GM12878 (cell line): Measurements from ENCODE around the gene CXCL13. TPM values are rescaled to one million over a fixed set of nuclear protein-coding genes. Genes with fewer than 3 reads are reported as not detected.
A peak's percentile ranks its signal among the peaks of the same experiment; 100 is the strongest.

ENCODE experiments used
- ATAC-seq: fragments of 200-7000 bp; cut with Tn5 transposase; 3 replicates; pipeline ENCODE4 v1.9.1; 2020; ENCODE audit warnings: mild to moderate bottlenecking, moderate library complexity
- Bru-seq: library from RNA; stranded (reverse); fragments of 400-500 nt; gene quantifications from one replicate; lab custom pipeline; 2021; lab: Mats Ljungman, UMichigan
- BruChase-seq, 2 experiments: library from RNA; stranded (reverse); fragments of 400-500 nt; gene quantifications; one replicate each; lab custom pipeline; 2021; lab: Mats Ljungman, UMichigan
- BruUV-seq: library from RNA; stranded (reverse); fragments of 400-500 nt; replicated peaks from 2 replicates; lab custom pipeline; 2021; lab: Mats Ljungman, UMichigan
- CTCF ChIA-PET: fragments of 300-600 bp; sonication (Branson Sonifier 250); formaldehyde crosslinking; extraction: SDS; loops from one replicate; lab custom pipeline; 2021; ENCODE audit warnings: inconsistent platforms; lab: Yijun Ruan, JAX
- POLR2A ChIA-PET: fragments of 350-600 bp; formaldehyde crosslinking; extraction: SDS; loops from one replicate; lab custom pipeline; 2021; ENCODE audit warnings: inconsistent platforms; lab: Charles Lee
- RAD21 ChIA-PET: fragments of 300-600 bp; sonication (Branson Sonifier 250); formaldehyde crosslinking; loops from one replicate; lab custom pipeline; 2023; ENCODE audit warnings: antibody characterized with exemption; ENCODE audit not compliant: unreplicated experiment; lab: Charles Lee
- SMC1A ChIA-PET: fragments of 300-600 bp; sonication (Branson Sonifier 250); formaldehyde crosslinking; loops from one replicate; lab custom pipeline; 2023; ENCODE audit not compliant: unreplicated experiment, uncharacterized antibody; lab: Charles Lee
- DNase-seq: peaks from one replicate; pipeline ENCODE4 v3.0.0-alpha.2; 2011; ENCODE audit warnings: low read depth, low spot score
- FAIRE-seq: peaks from 3 replicates; lab custom pipeline; 2011; peaks lifted over from hg19 to GRCh38; lab: Jason Lieb, UNC
- H2AFZ ChIP-seq: 2 replicates; pipeline ENCODE4 v1.6.0; 2011; ENCODE audit warnings: low read depth, low read length, control low read depth; ENCODE audit not compliant: control insufficient read depth
- H3K27ac ChIP-seq: 2 replicates; pipeline ENCODE4 v1.5.1; 2011; ENCODE audit warnings: control low read depth; ENCODE audit not compliant: control insufficient read depth, insufficient read depth
- H3K27me3 ChIP-seq, 2 experiments: replicated peaks in 1 of 2; 2 replicates each; pipeline versions ENCODE4 v1.6.0 to v1.6.1; 2011; ENCODE audit warnings: low read length in 1 of 2; ENCODE audit not compliant: control insufficient read depth in 2 of 2, insufficient read depth in 2 of 2
- H3K36me3 ChIP-seq, 2 experiments: 2 replicates each; pipeline ENCODE4 v1.5.1; 2011; ENCODE audit warnings: low read length in 1 of 2; ENCODE audit not compliant: control insufficient read depth in 2 of 2, insufficient read depth in 2 of 2
- H3K4me1 ChIP-seq: 2 replicates; pipeline ENCODE4 v1.6.1; 2011; ENCODE audit warnings: mild to moderate bottlenecking, low read length, moderate library complexity, mixed read lengths; ENCODE audit not compliant: control insufficient read depth, insufficient read depth
- H3K4me2 ChIP-seq: 2 replicates; pipeline ENCODE4 v1.6.0; 2011; ENCODE audit warnings: control low read depth; ENCODE audit not compliant: control insufficient read depth, insufficient read depth
- H3K4me3 ChIP-seq: fragments of 200-600 bp; sonication (generic); 2 replicates; pipeline ENCODE4 v1.5.1; 2016
- H3K79me2 ChIP-seq: 2 replicates; pipeline ENCODE4 v1.6.0; 2011; ENCODE audit warnings: low read length; ENCODE audit not compliant: control insufficient read depth, insufficient read depth
- H3K9ac ChIP-seq: 2 replicates; pipeline ENCODE4 v1.8.0; 2011; ENCODE audit warnings: low read length, control low read depth, mixed read lengths; ENCODE audit not compliant: control insufficient read depth, insufficient read depth
- H3K9me3 ChIP-seq: replicated peaks from 3 replicates; pipeline ENCODE4 v1.5.1; 2011; ENCODE audit warnings: mild to moderate bottlenecking, low read length; ENCODE audit not compliant: control insufficient read depth, insufficient read depth
- H4K20me1 ChIP-seq: 2 replicates; pipeline ENCODE4 v1.6.0; 2011; ENCODE audit not compliant: control insufficient read depth, insufficient read depth
- JUND ChIP-seq: IDR thresholded peaks from 2 replicates; pipeline ENCODE4 v1.6.1; 2012; ENCODE audit warnings: low read depth, mild to moderate bottlenecking, low read length, improper control_type of control experiment, moderate library complexity
- WGBS: methylation state at CpG from one replicate; pipeline ENCODE4 v1.1.6; 2016; ENCODE audit warnings: low lambda C conversion rate; ENCODE audit not compliant: insufficient replicate concordance, insufficient coverage; ENCODE audit errors: missing lambda C conversion rate; 5-methylcytosine and 5-hydroxymethylcytosine counted together
- in situ Hi-C: fragments of 300-500 bp; cut with MboI; formaldehyde crosslinking; loops from 9 replicates; pipeline ENCODE4 v1.14.3; 2018; ENCODE audit warnings: mixed read lengths
- intact Hi-C: fragments of 100-400 bp; cut with micrococcal nuclease; formaldehyde crosslinking; loops from one replicate; pipeline ENCODE4 v1.14.2; 2022; ENCODE audit not compliant: unreplicated experiment
- long read RNA-seq, 2 experiments: library from polyadenylated mRNA; unstranded; transcript quantifications; one replicate each; pipeline ENCODE4 v2.0.0, GENCODE V29; 2019 to 2020
- polyA minus RNA-seq, 3 experiments: library from RNA; depleted of rRNA, polyadenylated mRNA; stranded (reverse); fragments of >200 nt; gene quantifications; 2 replicates each; pipeline ENCODE4 v1.2.3, GENCODE V29; 2011
- polyA plus RNA-seq, 11 experiments: library from polyadenylated mRNA; depleted of rRNA in 4 of 11; unstranded in 6 of 11; stranded (reverse) in 5 of 11; fragments of >200 nt; fragmentation: Nextera tagmentation in 4 of 11; fragmentation: Illumina TruSeq in 1 of 11; extraction: Ambion mirVana in 4 of 11; extraction: Trizol in 1 of 11; gene quantifications; 1 replicate in 1 of 11; 2 replicates in 10 of 11; pipeline versions ENCODE4 v1.2.1 to v1.2.3, GENCODE V29; 2011 to 2016; ENCODE audit warnings: inconsistent platforms in 2 of 11, missing spikeins in 2 of 11, low read depth in 1 of 11
- total RNA-seq, 4 experiments: library from RNA; depleted of rRNA in 3 of 4; stranded (reverse); fragments of >200 nt in 3 of 4; fragmentation: Illumina TruSeq in 1 of 4; extraction: Trizol in 1 of 4; gene quantifications; 2 replicates each; pipeline versions ENCODE4 v1.2.1 to v1.2.3, GENCODE V29; 2013 to 2021

The CXCL13 gene, protein sequence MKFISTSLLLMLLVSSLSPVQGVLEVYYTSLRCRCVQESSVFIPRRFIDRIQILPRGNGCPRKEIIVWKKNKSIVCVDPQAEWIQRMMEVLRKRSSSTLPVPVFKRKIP
- total RNA-seq (2013; cell fraction: nucleolus; rRNA removed) = not detected in 2 replicates
- total RNA-seq (2014; rRNA removed) (not detected in 2 replicates), total RNA-seq (2014; rRNA removed; fragmentation: Illumina TruSeq; extraction: Trizol) (not detected in 2 replicates), total RNA-seq (2021) (not detected in 2 replicates), polyA plus RNA-seq (2011; rRNA removed) (0.05 and 0.07 TPM in 2 replicates), polyA plus RNA-seq (2014; fragmentation: Illumina TruSeq; extraction: Trizol) (not detected in 2 replicates), polyA plus RNA-seq (2014; fragmentation: Nextera tagmentation; extraction: Ambion mirVana) (not detected), polyA plus RNA-seq (2014; rRNA removed) (not detected in 2 replicates), polyA plus RNA-seq (2016; fragmentation: Nextera tagmentation; extraction: Ambion mirVana) (under 1 TPM in 1 of 2 experiments, not detected in 1; 0.16 TPM), polyA minus RNA-seq (2011; rRNA and poly(A)+ RNA removed) (not detected in 2 replicates), Bru-seq, nascent RNA (percentile 29 among the genes with signal in this experiment), BruChase-seq, experiment 1, labeled RNA remaining after a 6-hour chase (percentile 41 among the genes with signal in this experiment), BruChase-seq, experiment 2, labeled RNA remaining after a 2-hour chase (percentile 36 among the genes with signal in this experiment)
- polyA plus RNA-seq (2011; ENCODE audit: low read depth) = not detected
- polyA plus RNA-seq (2011; cell fraction: cytosol; rRNA removed) = not detected in 2 replicates
- 0.15 and 0.29 TPM in 2 replicates for polyA plus RNA-seq (2011; cell fraction: nucleus; rRNA removed)
- 0.15 and 0.24 TPM in 2 replicates for polyA plus RNA-seq (2012)
- polyA minus RNA-seq (2011; cell fraction: cytosol; rRNA and poly(A)+ RNA removed) = not detected in 2 replicates
- polyA minus RNA-seq (2011; cell fraction: nucleus; rRNA and poly(A)+ RNA removed) = not detected in 2 replicates
- long read RNA-seq, experiment 1 = 0 reads
- long read RNA-seq, experiment 2 = 0 reads

DNA sequence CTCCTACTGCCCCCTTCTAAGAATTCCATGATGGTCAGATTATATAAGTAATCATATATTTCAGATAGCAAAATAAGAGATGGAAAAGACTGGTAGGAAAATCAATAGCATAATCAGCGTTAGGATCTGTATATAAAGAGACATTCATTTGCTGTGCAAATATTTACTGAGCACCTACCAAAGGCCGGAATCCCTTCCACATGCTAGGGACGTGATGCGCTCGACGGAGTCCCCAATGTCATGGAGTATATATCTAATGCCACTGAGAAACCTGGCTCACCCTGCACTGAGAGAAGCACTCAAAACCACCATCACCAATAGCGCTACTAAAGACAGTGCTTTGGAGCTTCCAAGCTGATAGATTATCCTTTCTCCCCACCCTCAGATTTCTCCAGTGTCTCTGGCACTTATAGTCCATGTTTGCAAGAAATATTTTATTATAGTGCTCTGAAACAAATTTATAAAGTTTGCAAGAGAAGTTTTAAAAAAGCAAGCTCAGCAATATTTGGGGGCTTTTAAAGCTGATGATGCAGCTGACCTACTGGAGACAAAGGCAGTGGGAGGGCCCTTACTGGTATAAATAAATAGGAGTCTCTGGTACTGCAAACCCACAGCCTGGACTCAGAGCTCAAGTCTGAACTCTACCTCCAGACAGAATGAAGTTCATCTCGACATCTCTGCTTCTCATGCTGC, at the start of gene CXCL13:
Gene CXCL13, plus strand, starts transcription at position 611 of the 693 bp plus-strand sequence. Its CDS starts 46 bp downstream, at position 657.
- FAIRE-seq (no peak), DNase-seq (no peak), ATAC-seq (no peak)
- TF ChIP-seq JUND = no peak
- no peak within 1 kb of the TSS for H3K4me2 ChIP-seq
- H4K20me1 ChIP-seq = no peaks in the 10 kb centered on the region
- RAD21 ChIA-PET = no interaction called here
- H3K36me3 ChIP-seq = no peaks in the 10 kb centered on the region
- H3K79me2 ChIP-seq = no peaks in the 10 kb centered on the region
- no peaks in the 10 kb centered on the region for H3K27me3 ChIP-seq
- H3K4me3 ChIP-seq = no peak within 1 kb of the TSS
- no TSS peak for BruUV-seq
- CTCF ChIA-PET = interaction anchor here (1.0 to 1.8 kb wide), 8 partner anchors 11 to 239 kb away, joined by 3 to 6 read pairs (median 3); no protein-coding TSS in a partner anchor
- no peaks in the 10 kb centered on the region for H3K9me3 ChIP-seq
- POLR2A ChIA-PET = no interaction called here
- no peaks in the 10 kb centered on the region for H3K4me1 ChIP-seq
- H3K27ac ChIP-seq = no peak within 1 kb of the TSS
- H3K9ac ChIP-seq = no peak within 1 kb of the TSS
- SMC1A ChIA-PET = interaction anchor here (0.6 to 1.5 kb wide), 6 partner anchors 11 to 221 kb away, joined by 3 to 6 read pairs (median 4); no protein-coding TSS in a partner anchor
- in situ Hi-C loops (no loop called here), intact Hi-C loops (no loop called here)
- WGBS = 60% methylated on average over 8 of the region's 8 CpGs
- H2AFZ ChIP-seq = no peak within 1 kb of the TSS
